ENCODE results near the gene EIF6.
"Not testable (repeated sequence)": the region's sequence is repeated elsewhere in the genome, so short reads cannot be mapped to it uniquely, and the experiment has no call there.

Gene EIF6

DNA sequence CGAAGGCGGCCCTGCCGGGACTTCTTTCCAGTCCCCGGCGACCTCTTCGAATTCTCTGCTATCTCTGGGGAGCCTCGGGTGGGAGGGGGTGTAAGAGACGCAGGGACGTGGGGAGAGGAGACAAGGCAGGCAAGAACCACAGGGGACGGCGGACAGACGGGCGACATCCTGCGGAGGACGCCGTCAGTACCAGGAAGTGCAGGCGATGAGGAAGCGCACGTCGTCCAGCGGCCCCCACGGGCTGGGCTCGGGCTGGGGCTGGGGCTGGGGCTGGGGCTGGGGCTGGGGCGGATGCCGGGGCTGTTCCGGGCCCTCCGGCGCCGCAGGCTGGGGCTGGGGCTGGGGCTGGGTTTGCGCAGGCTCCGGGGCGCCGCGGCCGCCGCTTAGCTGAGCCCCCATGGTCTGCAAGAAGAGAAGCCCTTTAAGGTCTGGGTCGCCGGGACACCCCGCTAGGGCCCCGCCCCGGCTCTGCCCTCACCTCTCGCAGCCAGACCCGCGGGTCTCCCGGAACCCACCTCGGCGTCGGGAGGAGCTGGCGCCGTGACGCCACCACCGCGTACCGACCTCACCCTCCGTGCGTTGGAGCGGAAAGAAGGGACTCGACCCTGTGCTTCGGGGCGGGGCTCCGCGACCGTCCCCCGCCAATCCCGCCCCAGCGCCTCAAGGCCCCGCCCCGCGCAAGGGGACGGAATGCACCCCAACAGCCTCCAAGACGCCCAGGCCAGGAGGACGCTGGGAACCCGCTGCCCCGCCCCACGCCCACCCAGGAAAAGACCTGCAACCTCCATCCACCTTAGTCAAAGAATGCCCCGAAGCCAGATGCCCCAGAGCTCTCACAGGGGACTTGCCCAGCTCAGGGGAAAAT is 6.8 kb downstream of the EIF6 start, which contains the start of gene MMP24OS:
MMP24OS (minus strand) TSS at position 592 of the 865 bp plus-strand sequence; CDS start at position 399, 193 bp downstream.
- no peak for DNase-seq

DNA sequence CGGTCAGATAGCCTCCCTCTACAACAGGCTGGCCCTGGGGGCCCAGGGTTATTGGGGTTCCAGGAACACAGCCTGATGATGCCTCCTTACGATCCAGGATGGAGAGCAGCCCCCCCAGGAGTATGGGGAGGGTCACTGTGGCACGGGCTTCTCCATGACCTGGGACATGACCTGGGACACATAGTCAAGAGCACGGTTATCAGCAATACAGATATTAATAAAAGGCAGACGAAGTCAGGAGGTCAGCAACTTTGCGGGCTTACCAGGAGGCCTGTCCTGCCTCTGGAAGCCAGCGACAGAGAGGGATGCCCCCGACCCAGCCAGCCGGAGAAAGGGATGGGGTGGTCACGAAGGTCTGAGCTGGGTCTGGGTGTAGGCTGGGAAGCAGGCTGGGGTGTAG is 7.4 kb downstream of the EIF6 start:
- no peak for DNase-seq

DNA sequence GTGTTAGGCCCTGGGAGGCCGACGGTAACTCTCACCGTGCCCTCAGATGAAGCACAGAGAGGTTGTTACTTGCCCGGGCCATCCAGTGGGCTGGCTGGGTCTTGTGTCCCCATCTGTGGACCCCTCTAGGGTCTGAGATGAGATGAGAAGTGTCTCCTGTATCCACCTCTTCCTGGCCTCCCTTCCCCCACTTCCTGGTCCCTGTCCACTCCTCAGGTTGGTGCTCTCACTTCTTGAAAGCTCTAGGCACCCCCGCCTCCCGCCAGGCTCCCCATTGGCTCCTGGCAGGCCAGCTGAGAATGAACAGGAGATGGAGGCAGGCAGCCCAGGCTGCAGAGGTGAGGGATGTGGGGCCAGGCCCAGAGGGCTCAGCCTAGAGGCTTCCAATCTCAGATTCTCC is 8.2 kb downstream of the EIF6 start:
- no peak for DNase-seq

DNA sequence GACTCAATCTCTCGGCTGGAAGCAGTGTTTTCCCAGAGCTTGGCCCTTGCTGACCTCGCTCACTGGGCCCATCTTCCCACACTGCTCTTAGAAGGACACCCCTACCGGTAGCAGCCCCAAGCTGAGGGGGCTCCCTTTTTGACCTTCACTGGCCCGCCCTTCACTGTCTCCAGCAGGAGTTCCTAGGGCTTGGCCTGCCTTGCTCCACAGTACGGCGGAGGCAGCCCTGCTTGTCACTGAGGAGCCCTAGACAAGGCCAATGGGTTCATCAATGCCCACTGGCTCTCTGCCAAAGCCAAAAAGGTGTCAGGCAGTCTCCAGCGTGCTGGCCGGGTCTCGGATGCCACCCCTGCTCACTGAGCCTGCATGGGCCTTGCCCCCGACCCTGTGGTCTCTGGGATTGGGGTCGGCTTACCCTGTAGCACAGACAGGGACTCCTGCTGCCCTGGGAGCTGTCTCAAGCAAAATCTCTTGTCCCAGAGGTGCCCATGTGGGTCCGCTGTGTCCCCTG is 8.8 kb downstream of the EIF6 start:
- DNase-seq, result no peak

DNA sequence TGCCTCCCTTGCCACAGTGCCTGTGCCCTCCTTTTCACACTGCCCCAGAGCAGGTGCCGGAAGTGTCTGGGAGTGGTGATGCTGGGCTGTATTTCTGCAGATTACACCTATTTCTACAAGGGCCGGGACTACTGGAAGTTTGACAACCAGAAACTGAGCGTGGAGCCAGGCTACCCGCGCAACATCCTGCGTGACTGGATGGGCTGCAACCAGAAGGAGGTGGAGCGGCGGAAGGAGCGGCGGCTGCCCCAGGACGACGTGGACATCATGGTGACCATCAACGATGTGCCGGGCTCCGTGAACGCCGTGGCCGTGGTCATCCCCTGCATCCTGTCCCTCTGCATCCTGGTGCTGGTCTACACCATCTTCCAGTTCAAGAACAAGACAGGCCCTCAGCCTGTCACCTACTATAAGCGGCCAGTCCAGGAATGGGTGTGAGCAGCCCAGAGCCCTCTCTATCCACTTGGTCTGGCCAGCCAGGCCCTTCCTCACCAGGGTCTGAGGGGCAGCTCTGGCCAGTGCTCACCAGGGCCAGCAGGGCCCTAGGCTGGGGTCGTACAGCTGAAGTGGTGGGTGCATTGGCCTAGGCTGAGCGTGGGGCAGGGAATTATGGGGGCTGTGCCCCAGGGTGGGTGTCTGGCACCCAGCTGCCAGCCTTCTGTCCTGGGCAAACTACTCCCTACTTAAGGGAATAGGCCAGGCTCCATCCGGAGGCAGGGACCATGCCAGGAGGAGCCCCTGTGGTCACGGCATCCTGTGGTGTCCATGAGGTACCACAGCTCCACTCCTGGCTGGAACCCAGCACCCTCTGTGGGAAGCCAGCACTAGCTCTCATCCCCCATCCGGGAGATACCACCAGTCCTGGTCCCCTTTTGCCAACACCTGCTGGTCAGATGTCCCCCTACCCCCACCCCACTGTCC is 10.1 kb downstream of the EIF6 start:
- DNase-seq, result no peak

DNA sequence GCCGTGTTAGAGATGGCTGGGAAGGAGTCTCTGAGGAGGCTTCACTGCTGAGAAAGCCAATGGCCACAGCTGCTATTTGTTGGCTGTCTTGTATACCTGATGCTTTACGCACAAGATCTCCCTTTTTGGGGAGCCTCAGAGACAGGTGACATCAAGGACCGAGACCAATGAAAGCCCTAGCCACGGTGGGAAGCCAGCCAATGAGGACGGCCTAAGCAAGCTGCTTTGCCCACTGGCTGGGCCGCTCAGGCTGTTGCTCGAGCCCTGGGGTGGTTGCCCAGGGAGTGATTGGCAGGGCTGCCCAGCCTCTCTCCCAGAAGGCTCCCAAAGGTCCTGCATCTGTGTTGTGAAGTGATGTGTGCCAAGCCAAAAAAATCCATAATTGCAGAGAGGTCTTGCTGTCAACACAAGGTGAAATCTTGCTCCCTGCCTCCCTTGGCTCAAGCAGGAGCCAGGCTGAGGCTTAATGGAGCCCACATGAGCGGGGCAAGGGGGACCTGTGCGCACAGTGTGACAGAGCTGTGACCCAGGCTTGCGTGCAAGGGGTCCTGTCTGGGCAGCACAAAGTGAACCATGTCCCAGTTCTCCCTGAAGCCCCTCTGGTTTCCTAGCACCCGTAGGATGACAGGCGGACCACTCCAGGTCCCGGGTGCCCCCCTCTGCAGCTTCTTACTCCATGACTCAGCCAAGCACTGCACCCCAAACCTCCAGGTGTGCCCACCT is 11.0 kb downstream of the EIF6 start:
- DNase-seq, result no peak

DNA sequence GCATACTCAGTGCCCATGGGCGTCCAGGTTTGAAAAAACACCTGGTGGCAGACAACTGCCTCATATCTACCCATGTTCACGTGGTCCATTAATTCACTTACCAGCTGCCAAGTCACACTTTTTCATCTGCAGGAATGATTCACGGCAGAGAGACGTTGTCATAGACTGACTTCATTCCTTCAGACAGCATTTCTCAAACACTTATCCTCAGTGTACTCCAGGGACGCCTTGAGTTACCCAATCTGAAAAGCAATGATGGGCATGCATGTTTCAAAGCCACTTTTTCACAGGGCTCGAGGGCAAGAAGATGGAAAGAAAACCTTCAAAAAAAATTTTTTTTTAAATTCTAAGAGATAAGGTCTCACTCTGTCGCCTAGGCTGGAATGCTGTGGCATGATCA is 12.7 kb downstream of the EIF6 start:
- DNase-seq, result no peak

DNA sequence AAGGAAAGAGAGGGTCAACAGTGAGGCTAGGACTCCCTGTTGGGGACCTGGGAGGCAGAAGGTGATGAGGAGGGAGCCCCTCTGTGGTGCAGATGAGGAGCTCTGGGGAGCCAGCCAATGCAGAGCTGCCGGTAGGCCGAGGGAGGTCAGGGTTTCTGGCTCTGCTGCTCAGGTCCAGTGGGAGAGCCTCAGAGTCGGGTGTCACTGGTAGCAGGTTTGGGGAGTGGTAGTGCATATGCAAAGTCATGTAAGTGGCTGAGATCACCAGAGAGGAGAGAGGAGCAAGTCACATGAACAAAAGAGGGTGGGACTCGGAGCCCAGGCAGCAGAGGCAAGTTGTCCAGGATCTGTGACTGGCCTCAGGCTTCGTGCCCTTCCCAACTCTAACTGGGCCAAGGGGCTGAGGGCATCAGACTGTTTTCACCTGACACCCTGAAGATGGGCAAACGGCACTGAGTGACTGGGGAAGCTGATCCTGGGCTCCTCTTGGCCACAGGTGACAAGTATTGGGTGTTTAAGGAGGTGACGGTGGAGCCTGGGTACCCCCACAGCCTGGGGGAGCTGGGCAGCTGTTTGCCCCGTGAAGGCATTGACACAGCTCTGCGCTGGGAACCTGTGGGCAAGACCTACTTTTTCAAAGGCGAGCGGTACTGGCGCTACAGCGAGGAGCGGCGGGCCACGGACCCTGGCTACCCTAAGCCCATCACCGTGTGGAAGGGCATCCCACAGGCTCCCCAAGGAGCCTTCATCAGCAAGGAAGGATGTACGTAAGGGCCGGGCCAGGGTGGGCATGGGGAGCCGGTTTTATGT is 13.3 kb downstream of the EIF6 start:
- no peak for DNase-seq

DNA sequence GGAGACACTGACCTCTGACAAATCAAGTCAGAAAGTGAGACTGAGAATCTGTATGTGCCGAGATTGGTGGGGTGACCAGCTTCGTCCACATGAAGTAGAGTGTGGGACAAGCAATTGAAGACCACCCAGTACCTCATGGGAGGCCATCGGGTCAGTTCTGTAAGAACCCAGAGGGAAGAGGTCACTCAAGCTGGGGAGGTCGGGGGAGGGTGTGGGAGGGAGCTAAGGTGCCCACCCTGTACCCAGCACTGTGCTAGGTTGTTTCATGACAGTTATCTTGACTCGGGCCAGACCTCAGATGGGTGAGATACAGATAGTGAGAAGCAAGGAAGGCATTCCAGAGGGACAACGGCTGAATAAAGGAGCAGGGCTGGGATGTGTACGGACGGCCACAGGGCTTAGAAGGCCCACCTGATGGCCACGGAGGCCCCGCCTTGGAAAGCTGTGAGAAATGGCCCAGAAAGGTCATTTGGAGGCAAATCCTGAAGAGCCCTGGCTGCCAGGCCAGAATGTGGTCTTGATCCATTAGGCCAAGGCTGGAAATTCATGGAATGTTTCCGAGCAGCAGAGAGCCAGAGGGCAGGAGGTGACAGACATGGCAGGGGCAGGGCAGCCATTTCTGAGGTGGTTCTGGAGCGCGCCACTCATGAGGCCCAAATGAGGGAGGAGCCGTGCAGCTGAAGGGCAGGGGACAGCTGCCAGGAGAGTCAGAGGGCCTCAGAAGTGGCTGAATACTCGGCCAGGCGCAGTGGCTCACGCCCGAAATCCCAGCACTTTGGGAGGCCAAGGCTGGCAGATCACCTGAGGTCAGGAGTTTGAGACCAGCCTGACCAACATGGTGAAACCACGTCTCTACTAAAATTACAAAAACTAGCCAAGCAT is 14.3 kb downstream of the EIF6 start:
- DNase-seq, result no peak

DNA sequence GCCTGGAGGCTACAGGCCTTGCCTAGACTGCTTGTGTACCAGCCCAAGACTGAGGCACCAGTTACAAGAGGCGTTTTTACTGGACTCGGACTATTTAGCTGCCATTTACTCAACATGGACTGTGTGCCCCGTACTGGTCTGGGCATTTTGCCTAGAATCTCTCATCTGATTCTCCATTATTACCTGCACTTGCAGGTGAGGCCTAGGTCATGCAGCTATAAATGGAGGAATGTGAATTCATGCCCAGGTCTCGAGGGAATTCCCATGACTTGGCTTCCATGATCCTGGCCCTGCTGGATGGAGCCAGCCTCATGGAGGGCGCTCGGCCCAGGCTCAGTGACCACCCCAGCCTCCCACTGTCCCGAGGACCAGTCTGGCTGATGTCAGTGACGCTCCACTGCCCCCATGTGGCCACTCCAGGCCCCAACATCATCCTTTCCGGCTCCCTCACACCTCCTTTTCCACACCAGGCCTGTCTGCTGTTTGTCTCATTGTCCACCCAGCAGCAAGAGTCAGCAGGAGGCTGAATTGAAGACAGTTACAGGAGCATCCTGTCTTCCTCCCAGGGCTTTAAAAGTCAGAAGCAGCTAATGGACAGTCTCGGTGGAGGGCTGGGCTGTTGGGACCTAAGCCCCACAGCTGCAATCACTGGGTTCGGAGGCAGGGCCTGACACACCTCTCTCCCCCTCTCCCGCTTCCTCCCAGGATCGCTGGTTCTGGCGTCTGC is 15.4 kb downstream of the EIF6 start:
- DNase-seq, result no peak

DNA sequence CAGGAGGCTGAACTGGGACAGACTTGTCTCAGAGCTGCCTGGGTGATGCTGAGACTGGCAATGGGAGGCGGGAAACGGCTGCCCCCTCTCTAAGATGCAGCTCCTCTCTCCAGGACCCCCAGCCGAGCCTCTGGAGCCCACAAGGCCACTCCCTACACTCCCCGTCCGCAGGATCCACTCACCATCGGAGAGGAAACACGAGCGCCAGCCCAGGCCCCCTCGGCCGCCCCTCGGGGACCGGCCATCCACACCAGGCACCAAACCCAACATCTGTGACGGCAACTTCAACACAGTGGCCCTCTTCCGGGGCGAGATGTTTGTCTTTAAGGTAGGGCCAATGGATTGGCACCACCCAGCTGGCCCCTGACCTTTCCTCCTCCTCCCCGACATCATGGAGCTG is 17.5 kb downstream of the EIF6 start:
- DNase-seq, result no peak

DNA sequence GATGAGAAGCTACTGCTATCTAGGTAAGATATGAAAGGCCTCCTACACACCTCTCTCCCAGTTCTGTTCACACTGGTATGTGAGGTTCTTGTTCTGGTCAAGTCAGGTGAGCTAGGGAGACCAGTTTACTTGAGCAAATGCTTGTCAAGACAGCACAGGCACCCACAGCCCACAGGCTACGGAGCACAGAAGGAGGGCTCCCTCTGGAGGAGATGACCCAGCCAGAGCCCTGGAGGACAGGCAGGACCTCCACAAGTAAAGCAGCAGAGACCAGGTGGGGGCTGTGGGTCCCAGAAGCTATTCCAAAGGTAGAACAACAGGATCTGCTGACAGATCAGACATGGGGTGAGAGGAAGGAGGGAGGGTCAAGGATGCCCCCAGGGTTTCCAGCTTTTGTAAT is 19.8 kb downstream of the EIF6 start:
- no peak for DNase-seq

DNA sequence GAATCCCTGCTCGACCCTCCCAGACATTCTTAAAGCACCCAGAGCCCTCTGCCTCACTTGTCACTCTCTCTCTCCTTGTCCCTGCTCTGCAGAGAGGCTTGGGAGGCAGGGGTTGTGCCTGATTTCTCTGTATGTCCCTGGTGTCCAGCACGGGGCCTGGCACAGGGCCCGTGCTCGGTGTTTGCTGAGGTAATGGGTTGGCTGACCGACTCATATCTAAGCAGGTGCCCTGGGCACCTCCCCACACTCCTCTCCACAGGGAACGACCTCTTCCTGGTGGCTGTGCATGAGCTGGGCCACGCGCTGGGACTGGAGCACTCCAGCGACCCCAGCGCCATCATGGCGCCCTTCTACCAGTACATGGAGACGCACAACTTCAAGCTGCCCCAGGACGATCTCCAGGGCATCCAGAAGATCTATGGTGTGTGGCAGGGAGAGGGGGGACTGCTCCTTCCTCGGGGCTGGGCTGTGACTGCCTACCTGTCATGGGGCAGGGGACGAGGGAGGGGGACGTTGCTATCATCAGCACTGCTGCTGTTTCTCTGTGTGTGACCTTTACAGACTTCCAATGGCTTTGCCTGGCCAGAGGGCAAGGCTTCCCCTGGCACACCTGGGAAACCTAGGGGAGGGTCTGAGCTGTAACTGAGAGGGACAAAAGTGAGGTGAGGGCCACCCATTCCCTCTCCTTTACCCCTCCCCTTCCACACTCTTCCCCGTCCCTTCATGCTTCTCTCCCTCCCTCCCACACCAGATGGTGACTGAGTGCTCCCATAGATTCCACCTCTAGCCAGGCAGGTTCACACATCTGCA is 20.8 kb downstream of the EIF6 start:
- DNase-seq, result no peak

DNA sequence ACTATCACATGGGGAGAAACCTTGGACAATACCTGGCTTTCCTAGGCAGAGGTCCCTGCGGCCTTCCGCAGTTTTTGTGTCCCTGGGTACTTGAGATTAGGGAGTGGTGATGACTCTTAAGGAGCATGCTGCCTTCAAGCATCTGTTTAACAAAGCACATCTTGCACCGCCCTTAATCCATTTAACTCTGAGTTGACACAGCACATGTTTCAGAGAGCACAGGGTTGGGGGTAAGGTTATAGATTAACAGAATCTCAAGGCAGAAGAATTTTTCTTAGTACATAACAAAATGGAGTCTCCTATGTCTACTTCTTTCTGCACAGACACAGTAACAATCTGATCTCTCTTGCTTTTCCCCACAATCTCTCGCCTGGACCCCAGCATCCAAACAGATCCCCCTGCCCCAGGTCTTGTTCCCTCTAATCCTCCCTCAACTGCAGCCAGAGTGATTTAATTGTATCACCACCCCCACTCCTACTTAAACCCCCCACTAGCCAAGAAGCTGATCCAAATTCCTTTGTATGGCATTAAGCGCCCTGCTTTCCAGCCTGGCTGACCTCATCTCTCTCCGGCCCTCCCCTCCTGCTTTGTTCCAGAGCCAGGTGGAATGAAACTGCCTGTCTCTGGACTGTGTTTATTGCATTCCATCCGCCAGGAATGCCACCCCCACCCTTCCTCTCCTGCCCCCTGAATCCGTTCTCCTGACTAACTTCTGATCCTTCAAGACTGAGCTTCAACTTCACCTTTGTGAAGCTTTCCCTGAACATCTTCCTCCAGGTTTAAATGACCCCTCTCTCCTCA is 21.6 kb downstream of the EIF6 start:
- not testable (repeated sequence) for DNase-seq

DNA sequence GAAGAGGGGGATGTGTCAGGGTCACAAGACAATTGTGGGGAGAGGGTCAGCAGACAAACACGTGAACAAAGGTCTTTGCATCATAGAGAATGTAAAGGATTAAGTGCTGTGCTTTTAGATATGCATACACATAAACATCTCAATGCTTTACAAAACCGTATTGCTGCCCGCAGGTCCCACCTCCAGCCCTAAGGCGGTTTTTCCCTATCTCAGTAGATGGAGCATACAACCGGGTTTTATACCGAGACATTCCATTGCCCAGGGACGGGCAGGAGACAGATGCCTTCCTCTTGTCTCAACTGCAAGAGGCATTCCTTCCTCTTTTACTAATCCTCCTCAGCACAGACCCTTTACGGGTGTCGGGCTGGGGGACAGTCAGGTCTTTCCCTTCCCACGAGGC is 22.3 kb downstream of the EIF6 start:
- not testable (repeated sequence) for DNase-seq

DNA sequence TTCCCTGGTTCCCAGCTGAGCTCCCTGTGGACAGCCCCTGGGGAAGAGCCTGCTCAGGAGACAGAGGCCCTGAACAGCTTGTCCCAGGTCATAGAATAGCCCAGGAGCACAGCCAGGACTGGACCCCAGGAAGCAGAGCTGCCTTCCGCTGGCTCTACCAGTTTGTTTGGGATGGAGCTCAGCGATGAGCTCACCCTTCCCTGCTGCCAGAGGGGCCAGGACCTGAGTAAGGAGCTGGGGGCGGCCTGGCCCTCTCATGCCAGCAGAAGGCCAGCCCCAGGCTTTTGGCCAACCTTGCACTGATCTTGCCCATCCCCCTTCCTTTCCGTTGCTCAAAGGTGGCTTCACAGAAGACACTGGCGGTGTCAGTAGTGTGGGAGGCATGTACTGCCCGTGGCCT is 24.1 kb downstream of the EIF6 start:
- DNase-seq, result no peak

DNA sequence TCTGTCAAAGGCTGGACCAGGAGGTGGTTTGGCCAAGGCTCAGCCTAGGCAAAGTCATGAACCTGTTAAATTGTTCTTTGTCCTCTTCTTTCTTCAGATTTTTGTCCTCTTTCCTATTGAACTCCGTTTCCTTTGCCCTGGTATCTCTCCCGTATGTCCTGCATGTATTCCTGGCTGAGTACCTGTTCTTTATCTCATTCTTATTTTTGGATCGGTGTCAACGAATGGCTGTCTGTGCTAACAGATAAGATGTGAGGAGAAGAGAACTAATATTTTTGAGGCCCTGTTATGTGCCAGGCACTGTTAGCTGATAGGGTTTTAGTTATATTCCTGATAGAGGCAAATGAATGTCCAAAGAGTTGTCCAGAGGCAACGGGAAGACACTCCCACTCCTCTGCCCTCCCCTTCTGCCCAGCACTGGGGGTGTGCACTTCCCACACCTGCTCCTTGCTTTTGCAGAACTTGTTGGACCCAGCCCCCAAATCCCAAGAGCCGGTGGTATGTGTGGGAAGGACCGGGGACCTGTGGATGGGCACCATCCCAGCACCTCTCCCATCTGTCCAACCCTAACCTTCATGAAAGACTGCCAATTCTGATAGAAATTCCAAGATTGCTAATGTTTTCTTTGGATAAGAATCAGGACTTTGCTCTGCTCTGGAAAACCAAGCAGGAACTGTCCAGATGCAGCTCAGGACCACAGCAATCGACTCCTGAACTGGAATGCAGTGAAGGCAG is 27.2 kb downstream of the EIF6 start:
- no peak for DNase-seq

Measured in NCI-H1694 (cell line).